Trophoblast cell (in vitro differentiated cells and primary cell): Measurements from ENCODE around the gene EIF4E.

Experiments
- DNase-seq, 2 donors: peaks; one replicate each; pipeline ENCODE4 v3.0.0-alpha.2; 2016
- H2AFZ ChIP-seq: 2 replicates; pipeline ENCODE4 v1.6.1; 2013; ENCODE audit warnings: low read length, moderate library complexity, mild to moderate bottlenecking; ENCODE audit not compliant: insufficient read depth, poor library complexity
- H2AK5ac ChIP-seq: 2 replicates; pipeline ENCODE4 v1.6.1; 2013; ENCODE audit warnings: mild to moderate bottlenecking, low read length
- H2BK120ac ChIP-seq: 2 replicates; pipeline ENCODE4 v1.6.1; 2013; ENCODE audit warnings: low read length, mild to moderate bottlenecking, moderate library complexity; ENCODE audit not compliant: insufficient read depth, poor library complexity
- H2BK12ac ChIP-seq: 2 replicates; pipeline ENCODE4 v1.6.1; 2013; ENCODE audit warnings: mild to moderate bottlenecking, low read length, moderate library complexity
- H2BK5ac ChIP-seq: 2 replicates; pipeline ENCODE4 v1.6.1; 2013; ENCODE audit warnings: low read length, low read depth, moderate library complexity, mild to moderate bottlenecking; ENCODE audit not compliant: poor library complexity
- H3K14ac ChIP-seq: 2 replicates; pipeline ENCODE4 v1.6.1; 2013; ENCODE audit warnings: mild to moderate bottlenecking, low read length
- H3K18ac ChIP-seq: 2 replicates; pipeline ENCODE4 v1.6.1; 2013; ENCODE audit warnings: mild to moderate bottlenecking, low read length
- H3K23ac ChIP-seq: 2 replicates; pipeline ENCODE4 v1.6.1; 2013; ENCODE audit warnings: low read length
- H3K27ac ChIP-seq: 2 replicates; pipeline ENCODE4 v1.5.1; 2013; ENCODE audit warnings: low read depth, mild to moderate bottlenecking, inconsistent platforms, low read length, moderate library complexity
- H3K27me3 ChIP-seq: 2 replicates; pipeline ENCODE4 v1.6.1; 2013; ENCODE audit warnings: inconsistent platforms, mild to moderate bottlenecking, low read length, moderate library complexity; ENCODE audit not compliant: insufficient read depth
- H3K36me3 ChIP-seq, 2 experiments: 1 replicate in 1 of 2; 2 replicates in 1 of 2; pipeline ENCODE4 v1.6.1; 2013; ENCODE audit warnings: low read length in 2 of 2, mild to moderate bottlenecking in 2 of 2, moderate library complexity in 1 of 2; ENCODE audit not compliant: insufficient read depth in 2 of 2, control insufficient read depth in 1 of 2
- H3K4ac ChIP-seq: 2 replicates; pipeline ENCODE4 v1.6.1; 2013; ENCODE audit warnings: low read depth, mild to moderate bottlenecking, low read length, moderate library complexity
- H3K4me1 ChIP-seq, 2 experiments: 1 replicate in 1 of 2; 2 replicates in 1 of 2; pipeline ENCODE4 v1.6.1; 2013; ENCODE audit warnings: low read length in 2 of 2, mild to moderate bottlenecking in 2 of 2, moderate library complexity in 1 of 2; ENCODE audit not compliant: insufficient read depth in 2 of 2, control insufficient read depth in 1 of 2
- H3K4me2 ChIP-seq: 2 replicates; pipeline ENCODE4 v1.6.1; 2013; ENCODE audit warnings: inconsistent platforms, mild to moderate bottlenecking, low read length, moderate library complexity
- H3K4me3 ChIP-seq: 2 replicates; pipeline ENCODE4 v1.5.1; 2013; ENCODE audit warnings: mild to moderate bottlenecking, low read depth, low read length, inconsistent platforms
- H3K79me1 ChIP-seq: one replicate; pipeline ENCODE4 v1.6.1; 2013; ENCODE audit warnings: low read length
- H3K79me2 ChIP-seq: 2 replicates; pipeline ENCODE4 v1.6.1; 2013; ENCODE audit warnings: low read length, mild to moderate bottlenecking; ENCODE audit not compliant: control insufficient read depth, insufficient read depth, poor library complexity
- H3K9ac ChIP-seq: 2 replicates; pipeline ENCODE4 v1.6.1; 2013; ENCODE audit warnings: mild to moderate bottlenecking, low read length
- H3K9me3 ChIP-seq: 2 replicates; pipeline ENCODE4 v1.6.1; 2013; ENCODE audit warnings: low read depth, mild to moderate bottlenecking, control low read depth, inconsistent platforms, low read length; ENCODE audit not compliant: insufficient read depth
- H4K12ac ChIP-seq: 2 replicates; pipeline ENCODE4 v1.6.1; 2013; ENCODE audit warnings: low read depth, mild to moderate bottlenecking, low read length, moderate library complexity
- H4K8ac ChIP-seq: 2 replicates; pipeline ENCODE4 v1.6.1; 2013; ENCODE audit warnings: low read depth, mild to moderate bottlenecking, low read length, moderate library complexity
- H4K91ac ChIP-seq: one replicate; pipeline ENCODE4 v1.6.1; 2013; ENCODE audit warnings: low read depth, mild to moderate bottlenecking, low read length, moderate library complexity
- WGBS: extraction: QIAGEN DNeasy Blood & Tissue Kit; methylation state at CpG from one replicate; pipeline ENCODE4 v1.1.7; 2013; ENCODE audit warnings: missing lambda C conversion rate; ENCODE audit not compliant: insufficient read length, insufficient coverage; ENCODE audit errors: extremely low coverage; 5-methylcytosine and 5-hydroxymethylcytosine counted together

Gene EIF4E

DNA sequence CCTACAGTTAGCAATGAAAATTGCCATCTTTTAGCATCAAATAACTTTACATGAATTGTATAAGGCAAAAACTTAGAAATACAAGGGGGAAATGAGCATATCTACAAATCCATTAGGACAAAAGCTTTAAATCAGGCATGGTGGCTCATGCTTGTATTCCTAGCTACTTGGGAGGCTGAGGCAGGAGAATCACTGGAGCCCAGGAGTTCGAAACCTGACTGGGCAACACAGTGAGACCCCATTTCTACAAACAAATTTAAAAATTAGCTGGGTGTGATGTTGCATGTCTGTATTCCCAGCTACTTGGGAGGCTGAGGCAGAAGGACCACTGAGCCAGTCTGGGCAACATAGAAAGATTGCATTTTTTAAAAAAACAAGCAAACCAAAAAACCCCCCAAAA lies 61.3 kb downstream of the EIF4E start:
- Histone ChIP-seq H2AK5ac (no peak overlapping the region), H3K18ac (no peak overlapping the region), H4K12ac (no peak overlapping the region), H4K8ac (no peak overlapping the region), H2BK12ac (no peak overlapping the region), H3K79me1 (no peaks in the 10 kb centered on the region), H3K23ac (no peak overlapping the region), H3K9ac (no peak overlapping the region), H3K27me3 (no peaks in the 10 kb centered on the region), H3K14ac (no peak overlapping the region), H2AFZ (no peak overlapping the region), H3K4ac (no peak overlapping the region), H3K79me2 (no peaks in the 10 kb centered on the region), H3K9me3 (no peaks in the 10 kb centered on the region), H2BK120ac (no peak overlapping the region), H3K4me3 (no peak overlapping the region), H3K4me1 (no peaks in the 10 kb centered on the region), H3K27ac (no peak overlapping the region), H4K91ac (no peak overlapping the region), H2BK5ac (no peak overlapping the region), H3K4me2 (no peak overlapping the region), H3K36me3 (no peaks in the 10 kb centered on the region)
- DNase-seq = no peak
- WGBS = no CpG with 5 or more reads among the region's 1 CpG

DNA sequence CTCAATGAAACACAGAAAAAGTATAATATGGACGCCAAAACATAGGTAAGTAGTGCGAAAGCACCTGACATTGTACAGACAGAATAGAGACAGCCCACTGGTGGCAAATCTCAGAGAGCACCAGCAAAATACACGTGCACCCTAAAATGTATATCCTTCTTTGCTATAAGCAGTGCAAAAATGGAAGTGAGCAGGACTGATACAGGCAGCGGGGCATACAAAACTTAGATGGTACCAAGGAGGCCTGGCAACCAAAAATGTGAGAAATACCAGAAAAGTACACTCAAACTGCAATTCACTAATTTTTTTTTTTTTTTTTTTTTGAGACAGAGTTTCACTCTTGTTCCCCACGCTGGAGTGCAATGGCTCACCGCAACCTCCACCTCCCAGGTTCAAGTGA lies 63.9 kb downstream of the EIF4E start:
- H4K12ac ChIP-seq = no peak overlapping the region
- H4K8ac ChIP-seq = no peak overlapping the region
- H2BK120ac ChIP-seq = no peak overlapping the region
- H2AFZ ChIP-seq = no peak overlapping the region
- H2AK5ac ChIP-seq = no peak overlapping the region
- no peak overlapping the region for H3K27ac ChIP-seq
- H3K27me3 ChIP-seq = no peaks in the 10 kb centered on the region
- no peak overlapping the region for H3K4me2 ChIP-seq
- no CpG with 5 or more reads among the region's 6 CpGs for WGBS
- no peak overlapping the region for H3K9ac ChIP-seq
- no peak overlapping the region for H3K4me3 ChIP-seq
- no peaks in the 10 kb centered on the region for H3K9me3 ChIP-seq
- no peak overlapping the region for H3K4ac ChIP-seq
- H3K79me1 ChIP-seq = no peaks in the 10 kb centered on the region
- no peak overlapping the region for H3K23ac ChIP-seq
- H3K18ac ChIP-seq = no peak overlapping the region
- H4K91ac ChIP-seq = no peak overlapping the region
- H3K14ac ChIP-seq = no peak overlapping the region
- H2BK5ac ChIP-seq = no peak overlapping the region
- no peaks in the 10 kb centered on the region for H3K79me2 ChIP-seq
- no peaks in the 10 kb centered on the region for H3K4me1 ChIP-seq
- no peak for DNase-seq
- no peaks in the 10 kb centered on the region for H3K36me3 ChIP-seq
- no peak overlapping the region for H2BK12ac ChIP-seq

DNA sequence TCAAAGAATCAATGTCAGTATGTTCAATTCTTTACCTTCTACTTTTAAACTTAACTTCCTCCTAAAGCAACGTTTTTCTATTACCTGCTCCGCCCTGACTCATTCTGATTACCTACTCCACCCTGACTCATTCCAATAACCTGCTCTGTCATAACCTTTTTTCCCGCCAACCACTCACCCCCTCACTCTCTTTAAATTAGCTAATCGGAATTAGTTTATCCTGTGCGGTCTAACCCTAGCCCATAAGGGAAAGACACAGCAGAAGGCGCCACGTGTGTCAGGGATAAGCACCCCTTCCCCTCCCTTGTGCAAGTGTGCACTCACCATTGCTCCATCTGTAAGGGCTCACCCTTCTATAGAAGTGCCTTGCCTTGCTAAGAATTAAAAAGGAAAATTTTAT lies 64.4 kb downstream of the EIF4E start:
- no peaks in the 10 kb centered on the region for H3K79me2 ChIP-seq
- H3K4me1 ChIP-seq = no peaks in the 10 kb centered on the region
- 100% methylated on average over 1 of the region's 7 CpGs for WGBS

DNA sequence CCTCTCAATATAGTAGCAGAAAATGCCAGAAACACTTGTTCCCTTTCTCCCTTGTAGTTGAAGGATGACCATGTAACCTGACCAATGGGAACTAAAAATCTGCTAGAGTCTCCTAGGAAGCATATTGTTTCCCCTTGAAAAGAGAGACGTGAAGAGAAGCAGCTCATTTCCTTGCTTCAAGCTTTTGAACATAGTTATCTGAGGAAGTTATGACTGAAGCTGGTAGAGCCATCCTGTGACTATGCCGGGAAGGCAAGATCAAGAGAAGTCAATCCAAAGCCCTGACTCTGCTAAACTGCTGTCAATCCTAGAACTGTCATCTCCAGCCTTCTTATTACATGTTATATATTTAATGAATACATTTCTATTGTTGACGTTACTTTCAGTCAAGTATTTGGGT lies 66.6 kb downstream of the EIF4E start:
- Histone ChIP-seq H2BK5ac (no peak overlapping the region), H4K12ac (no peak overlapping the region), H2AFZ (no peak overlapping the region), H3K79me2 (no peaks in the 10 kb centered on the region), H3K27ac (no peak overlapping the region), H3K23ac (no peak overlapping the region), H2AK5ac (no peak overlapping the region), H3K79me1 (no peaks in the 10 kb centered on the region), H4K8ac (no peak overlapping the region), H3K36me3 (no peaks in the 10 kb centered on the region), H2BK12ac (no peak overlapping the region), H3K9me3 (no peaks in the 10 kb centered on the region), H4K91ac (no peak overlapping the region), H3K4me1 (no peaks in the 10 kb centered on the region), H3K9ac (no peak overlapping the region), H3K27me3 (no peaks in the 10 kb centered on the region), H3K14ac (no peak overlapping the region), H3K4ac (no peak overlapping the region), H2BK120ac (no peak overlapping the region), H3K4me3 (no peak overlapping the region), H3K18ac (no peak overlapping the region), H3K4me2 (no peak overlapping the region)
- no CpG with 5 or more reads among the region's 3 CpGs for WGBS
- no peak for DNase-seq

More for the DNA sequence above, 64.4 kb downstream of the EIF4E start:
- H3K4me2 ChIP-seq = no peak overlapping the region
- no peak overlapping the region for H3K4ac ChIP-seq
- H3K4me3 ChIP-seq = no peak overlapping the region
- no peak overlapping the region for H4K91ac ChIP-seq
- no peak overlapping the region for H3K9ac ChIP-seq
- H3K27me3 ChIP-seq = no peaks in the 10 kb centered on the region
- no peak overlapping the region for H3K18ac ChIP-seq
- H4K12ac ChIP-seq = no peak overlapping the region
- H2BK12ac ChIP-seq = no peak overlapping the region
- no peak overlapping the region for H2AFZ ChIP-seq
- no peak overlapping the region for H2AK5ac ChIP-seq
- H2BK120ac ChIP-seq = no peak overlapping the region
- H3K79me1 ChIP-seq = no peaks in the 10 kb centered on the region
- no peak overlapping the region for H4K8ac ChIP-seq
- no peak for DNase-seq
- no peaks in the 10 kb centered on the region for H3K36me3 ChIP-seq
- H3K23ac ChIP-seq = no peak overlapping the region
- no peak overlapping the region for H3K14ac ChIP-seq
- no peak overlapping the region for H2BK5ac ChIP-seq
- H3K9me3 ChIP-seq = no peaks in the 10 kb centered on the region
- H3K27ac ChIP-seq = no peak overlapping the region
